Right kidney (tissue), 1 donor: Measurements from ENCODE around the gene SLC44A1.

ENCODE experiments used
- DNase-seq: peaks from one replicate; pipeline ENCODE4 v3.0.0-alpha.2; 2016

Gene SLC44A1

DNA sequence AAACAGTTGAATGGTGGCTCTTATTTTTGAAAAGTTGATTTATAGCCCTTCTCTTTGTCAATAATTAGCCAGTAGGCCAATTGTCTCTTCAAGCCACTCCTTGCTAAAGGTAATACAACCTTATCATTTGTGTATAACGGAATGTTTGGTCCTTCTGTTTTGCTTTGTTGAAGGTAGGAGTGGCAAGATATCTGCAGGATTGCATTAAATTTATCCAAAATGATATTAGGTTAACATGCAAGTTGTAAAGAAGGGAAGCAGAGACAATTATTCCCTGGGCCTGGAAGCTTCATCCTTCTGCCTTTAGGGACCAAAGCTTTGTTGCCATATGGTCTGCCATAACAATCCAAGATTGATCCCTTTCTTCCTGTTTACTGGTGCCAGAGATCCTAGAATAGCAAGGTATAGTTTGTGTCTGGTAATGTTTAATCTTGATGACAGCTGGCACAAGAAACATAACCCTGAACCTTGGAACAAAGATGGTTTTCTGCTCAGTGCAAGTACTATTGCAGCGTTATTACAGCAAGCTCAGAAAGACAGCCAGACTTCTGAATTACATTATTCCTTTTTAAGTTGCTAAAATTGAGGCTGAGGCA lies 187.9 kb downstream of the SLC44A1 start:
- no peak for DNase-seq

DNA sequence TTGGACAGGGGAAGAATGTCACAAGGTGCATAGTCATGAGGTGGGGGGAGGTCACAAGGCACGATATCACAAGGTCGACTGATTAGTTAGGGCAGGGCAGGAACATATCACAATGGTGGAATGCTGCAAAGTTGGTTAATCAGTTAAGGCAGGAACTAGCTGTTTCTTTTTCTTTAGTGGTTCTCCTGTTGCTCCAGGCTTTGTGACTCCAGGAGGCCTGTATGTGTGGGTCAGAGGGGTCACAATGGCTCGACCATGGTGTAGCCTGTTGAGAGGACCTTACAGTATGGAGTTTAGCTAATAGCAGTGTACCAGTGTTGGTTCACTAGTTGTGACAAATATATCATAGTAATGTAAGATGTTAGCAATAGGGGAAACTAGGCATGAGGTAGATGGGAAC lies 191.0 kb downstream of the SLC44A1 start:
- no peak for DNase-seq

DNA sequence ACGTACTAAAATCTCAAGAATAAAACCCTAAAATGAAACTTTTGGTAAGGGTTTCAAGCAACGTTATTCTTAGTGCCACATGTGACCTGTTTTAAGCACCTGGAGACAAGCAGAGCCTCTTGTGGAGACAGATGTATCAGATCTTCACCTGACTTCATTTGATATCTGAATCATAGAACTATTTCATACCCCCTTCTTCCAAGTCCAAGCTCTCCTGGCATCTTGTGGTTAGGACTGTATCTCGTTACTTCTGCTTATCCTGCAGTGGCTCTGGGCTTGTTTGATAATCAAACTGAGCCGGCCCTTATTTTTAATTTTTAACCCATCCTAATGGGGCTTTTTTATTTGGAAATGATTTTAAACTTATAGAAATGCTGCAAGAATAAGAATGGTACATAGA lies 192.3 kb downstream of the SLC44A1 start:
- no peak for DNase-seq

DNA sequence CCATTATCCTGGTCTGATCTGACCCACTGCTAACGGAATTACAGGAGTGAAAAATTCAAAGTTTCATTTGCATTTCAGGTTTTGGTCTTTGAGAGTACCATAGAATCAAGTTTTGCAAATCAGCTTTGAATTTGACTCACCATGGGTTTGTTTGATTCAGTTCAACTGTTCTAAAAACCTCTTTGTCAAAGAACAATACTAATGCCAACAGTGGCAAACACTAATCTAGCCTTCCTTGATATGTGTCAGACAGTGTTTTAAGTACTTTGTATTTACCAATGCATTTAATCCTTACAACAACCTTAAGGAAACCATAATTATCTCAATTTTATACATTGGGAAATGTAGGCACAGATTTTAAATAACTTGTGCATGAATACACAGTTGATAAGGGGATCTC lies 193.3 kb downstream of the SLC44A1 start:
- DNase-seq, result no peak

DNA sequence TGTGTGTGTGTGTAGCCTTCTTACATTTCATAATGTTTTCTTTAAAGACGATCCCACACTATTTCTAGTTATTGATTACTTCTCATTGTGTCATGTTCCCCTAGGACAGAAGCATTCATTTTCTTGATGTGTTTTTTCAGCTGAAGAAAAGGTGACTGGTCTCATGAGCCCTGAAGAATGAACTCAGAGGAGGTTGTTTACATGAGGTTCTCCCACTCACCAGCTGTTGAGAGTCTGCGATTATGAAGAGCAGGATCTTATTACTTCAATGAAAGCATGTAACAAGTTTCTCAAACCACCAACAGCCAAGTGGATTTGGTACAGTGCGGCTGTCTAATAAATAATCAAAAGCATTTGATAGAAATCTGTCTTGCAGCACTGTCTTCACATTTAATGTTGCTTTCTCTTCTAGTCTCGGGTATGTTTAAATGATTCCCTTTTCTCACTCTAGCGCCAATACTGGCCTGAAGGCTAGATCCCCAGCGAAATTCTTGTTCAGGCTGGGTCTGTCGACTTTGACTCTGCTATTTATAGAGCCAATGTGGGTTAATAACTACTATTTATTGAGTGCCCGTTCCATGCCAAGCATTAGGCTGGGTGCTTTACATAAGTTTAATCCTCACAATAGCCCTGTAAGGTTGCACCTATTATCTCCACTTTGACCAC lies 193.8 kb downstream of the SLC44A1 start:
- DNase-seq, result peak; percentile 43

DNA sequence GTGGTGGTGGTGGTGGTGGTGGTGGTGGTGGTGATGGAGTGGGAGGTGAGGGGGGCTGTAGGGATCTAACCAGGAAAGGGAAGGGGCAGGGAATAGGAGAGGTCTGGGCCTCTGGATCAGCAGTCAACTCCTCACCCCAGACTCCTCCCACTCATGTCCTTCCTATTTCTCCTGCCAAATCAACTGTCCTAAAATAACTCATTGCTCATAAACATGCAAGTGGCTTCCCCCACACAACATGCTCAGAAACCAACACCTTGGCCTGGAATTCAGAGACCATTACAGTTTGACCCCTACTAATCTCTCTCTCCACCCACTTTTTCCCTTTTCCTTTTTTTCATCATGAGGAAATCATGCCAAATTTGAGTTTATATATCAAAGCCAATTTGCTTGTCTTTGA lies 195.0 kb downstream of the SLC44A1 start:
- DNase-seq, result no peak

DNA sequence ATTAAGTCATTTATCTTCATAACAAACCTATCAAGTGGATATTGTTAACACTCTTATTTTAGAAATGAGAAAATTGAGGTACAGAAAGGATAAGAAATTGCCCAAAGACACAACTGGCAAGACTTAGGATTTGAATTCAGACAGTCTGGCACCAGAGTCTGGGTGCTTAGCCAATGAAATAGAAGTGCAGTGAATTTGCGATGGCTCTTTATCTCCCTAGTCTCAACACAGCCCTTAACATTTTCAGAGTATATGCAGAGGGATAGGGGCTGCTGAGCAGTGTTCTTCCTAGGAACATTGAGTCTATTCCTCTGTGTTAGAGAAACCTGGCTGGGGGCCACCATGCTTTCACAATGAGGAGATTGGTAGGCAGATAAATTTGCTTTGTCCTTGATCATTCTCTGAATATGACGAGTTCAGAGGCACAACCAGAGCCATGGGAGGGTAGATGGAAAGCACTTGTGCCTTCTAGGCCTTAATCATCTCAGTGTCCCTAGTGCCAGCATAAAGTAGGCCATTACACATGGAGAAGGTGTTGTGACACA lies 197.2 kb downstream of the SLC44A1 start:
- DNase-seq, result no peak

DNA sequence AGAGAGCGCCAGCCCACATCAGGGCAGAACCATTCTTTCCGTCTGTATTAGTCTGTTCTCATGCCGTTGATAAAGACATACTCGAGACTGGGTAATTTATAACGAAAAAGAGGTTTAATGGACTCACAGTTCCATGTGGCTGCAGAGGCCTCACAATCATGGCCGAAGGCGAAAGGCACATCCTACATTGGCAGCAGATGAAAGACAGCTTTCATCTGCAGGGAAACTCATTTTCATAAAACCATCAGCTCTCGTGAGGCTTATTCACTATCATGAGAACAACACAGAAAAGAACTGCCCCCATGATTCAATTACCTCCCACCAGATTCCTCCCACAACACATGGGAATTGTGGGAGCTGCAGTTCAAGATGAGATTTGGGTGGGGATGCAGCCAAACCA lies 198.7 kb downstream of the SLC44A1 start:
- no peak for DNase-seq

DNA sequence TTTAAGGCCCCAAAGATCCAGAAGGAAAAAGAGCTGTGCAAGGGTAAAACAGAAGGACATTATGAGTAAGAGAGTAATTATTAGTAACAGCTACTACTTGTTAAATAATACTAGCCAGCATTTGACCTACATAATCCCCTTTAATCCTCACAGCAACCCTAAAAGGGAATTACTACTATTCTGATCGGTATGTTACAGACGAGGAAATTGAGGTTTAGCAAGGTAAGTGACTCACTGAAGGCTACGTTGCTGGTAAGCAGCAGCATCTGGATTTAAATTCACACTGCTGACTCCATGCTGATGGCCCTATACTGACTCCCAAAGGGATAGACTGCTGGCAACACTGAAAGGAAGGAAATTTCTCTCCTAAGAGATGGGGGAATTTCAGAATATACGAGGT lies 199.7 kb downstream of the SLC44A1 start:
- no peak for DNase-seq

DNA sequence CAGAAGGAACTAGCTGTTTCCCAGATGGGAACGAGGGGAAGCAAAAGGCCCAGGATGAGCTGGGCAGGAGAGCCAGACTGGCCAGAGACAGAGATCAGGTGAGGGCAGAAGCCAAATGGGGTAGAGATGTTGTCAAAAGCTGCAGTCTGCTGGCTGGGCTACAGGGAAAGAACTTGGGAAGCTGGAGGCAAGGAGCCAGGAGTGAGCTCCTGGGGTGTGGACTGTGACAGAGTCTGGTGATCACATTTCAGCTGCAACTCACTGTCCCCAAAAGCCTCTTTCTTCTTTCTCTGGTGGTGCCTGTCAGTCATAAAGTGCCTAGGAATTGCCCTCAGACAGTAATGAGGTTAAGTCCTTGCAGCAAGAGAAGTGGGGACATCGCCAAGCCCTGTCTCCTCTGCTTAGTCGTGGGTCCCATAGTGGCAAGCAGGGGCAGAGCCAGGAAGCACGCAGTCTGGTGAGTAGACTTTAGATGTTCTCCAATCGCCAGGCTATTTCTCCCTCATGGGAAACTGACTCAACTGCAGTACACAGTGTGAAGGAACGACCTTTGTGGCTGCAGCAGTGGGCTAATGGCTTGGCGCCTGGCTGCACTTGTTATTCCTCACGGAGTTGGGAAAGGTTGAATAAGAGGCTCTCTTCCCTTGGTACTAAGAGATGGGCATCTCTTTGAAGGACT lies 200.9 kb downstream of the SLC44A1 start:
- no peak for DNase-seq

DNA sequence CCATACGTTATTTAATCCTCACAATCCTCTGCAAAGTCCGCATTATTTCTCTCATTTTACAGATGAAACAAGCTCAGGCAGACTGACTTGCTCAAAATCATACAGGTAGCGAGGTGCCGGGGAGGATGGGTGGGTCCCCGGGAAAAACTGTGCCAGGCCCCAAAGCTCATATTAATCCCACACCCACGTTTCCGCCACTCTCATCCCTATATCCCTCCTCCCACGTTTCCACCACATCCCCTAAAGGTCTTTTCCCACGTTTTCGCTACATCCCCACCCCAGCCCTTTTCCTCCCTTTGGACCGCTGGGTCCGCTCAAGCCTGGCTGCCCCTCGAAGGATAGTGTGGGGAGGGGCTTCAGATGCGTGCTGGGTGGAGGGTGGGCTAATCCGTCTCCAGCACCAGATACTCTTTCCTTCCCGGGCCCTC lies 202.9 kb downstream of the SLC44A1 start:
- no peak for DNase-seq

DNA sequence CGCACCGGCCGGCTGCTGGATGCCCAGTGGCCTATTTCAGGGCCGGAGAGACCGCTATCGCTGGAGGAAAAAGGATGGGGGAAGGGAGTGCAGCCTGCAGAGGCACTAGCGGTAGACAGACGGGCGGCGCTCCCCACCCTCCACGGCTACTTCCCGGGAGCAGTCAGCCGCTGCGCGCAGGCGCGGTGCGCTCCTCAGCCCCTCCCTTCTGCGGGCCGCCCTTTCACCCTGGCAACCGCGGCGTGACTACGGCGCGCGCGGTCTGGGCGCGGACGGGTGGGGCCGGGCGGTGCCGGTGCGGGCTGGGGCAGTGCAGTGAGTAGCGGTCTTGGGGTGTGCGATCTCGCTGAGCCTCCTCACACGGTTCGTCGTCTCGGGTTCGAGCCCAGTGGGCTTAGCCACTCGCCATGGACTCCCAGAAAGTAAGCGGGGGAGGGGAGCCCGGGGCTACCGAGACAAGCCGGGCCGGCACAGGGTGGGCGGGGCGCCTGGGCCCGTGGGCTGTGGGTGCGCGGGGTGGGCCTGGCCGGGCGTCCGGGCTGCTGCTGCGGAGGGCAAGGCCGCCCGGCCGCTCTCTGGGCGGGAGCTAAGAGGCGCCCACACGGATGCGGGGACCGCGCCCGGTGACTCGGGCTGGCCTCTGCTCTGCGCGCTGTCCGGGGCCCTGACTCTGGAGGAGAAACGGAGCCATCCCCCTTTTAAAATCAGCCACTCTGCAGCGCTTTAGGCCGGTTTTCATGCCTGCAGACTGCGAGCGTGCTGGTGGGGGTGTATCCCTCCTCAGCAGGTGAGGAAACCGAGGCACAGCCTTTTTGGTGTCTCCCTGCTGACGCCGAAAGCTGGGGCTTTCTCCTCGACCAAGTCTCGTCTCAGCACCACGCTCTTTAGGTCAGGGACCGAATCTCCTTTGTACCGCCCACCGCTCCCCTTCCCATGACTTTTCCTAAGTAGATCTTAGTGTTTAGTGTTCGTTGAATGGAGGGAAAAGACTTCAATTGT lies 203.7 kb downstream of the SLC44A1 start, which contains the start of gene FSD1L:
Gene FSD1L, plus strand, starts transcription at position 221 of the 999 bp plus-strand sequence. Its CDS starts 187 bp downstream, at position 408.
- peak; percentile 93 for DNase-seq

DNA sequence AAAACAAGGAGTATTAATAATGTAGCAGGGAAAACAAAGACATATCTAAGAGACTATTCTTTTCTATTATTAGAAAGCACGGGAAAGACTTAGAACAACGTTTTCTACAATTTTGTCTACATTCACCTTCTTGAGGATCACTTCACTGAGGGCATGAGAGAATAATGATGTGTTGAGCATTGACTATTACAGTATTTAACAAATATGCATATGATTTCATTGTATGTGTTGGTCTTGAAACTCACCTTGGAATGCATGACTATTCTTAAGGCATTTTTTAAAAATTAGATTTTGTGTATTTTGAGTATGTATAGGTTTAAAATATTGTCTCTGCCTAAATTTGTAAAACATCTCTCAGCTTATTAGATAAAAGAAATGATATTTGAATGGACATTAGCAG lies 204.6 kb downstream of the SLC44A1 start:
- no peak for DNase-seq

DNA sequence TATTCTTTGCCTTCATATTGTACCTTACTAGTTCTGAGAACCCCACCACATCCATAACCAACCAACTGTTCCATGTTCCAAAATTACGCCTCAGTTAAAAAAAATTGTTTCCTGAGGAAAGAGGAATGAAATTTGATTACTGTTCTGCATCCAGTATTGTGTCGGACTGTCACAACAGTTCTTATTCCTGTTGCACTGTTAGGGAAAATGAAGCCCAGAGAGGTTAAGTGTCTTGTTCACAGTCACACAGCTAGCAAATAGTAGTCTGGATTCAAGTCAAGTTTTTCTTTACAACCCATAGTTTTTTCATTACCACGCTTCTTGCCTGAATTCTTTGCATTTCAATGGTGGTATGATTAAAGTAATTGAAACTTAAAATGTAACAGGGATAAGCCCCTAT lies 207.7 kb downstream of the SLC44A1 start:
- DNase-seq, result no peak

DNA sequence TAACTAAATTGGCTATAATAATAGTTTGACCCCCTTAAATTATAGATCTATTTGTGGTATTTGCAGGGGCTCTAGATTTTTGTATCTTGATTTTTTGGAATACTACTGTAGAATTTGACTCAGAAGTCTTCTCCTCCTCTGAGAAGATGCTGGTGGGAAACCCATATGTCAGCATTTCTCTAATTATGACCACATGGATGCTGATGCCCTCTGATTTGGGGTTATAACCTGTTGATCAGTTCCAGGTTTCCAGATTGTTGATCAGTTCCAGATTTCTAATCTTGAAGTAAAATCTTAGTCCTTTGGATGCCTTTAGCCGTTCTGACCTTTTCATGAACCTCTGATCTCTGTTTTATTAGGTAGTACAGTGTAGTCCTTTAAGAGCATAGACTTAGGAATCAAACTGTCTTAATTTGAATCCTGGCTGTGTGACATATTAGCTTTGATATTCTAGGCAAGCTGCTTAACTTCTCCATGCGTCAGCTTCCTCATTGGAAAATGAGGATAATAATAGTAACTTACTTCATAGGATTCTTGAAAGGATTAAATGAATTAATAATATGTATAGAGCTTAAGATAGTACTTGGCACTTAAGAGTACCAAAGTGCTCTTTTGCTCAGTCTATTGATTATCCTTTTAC lies 211.5 kb downstream of the SLC44A1 start:
- no peak for DNase-seq

DNA sequence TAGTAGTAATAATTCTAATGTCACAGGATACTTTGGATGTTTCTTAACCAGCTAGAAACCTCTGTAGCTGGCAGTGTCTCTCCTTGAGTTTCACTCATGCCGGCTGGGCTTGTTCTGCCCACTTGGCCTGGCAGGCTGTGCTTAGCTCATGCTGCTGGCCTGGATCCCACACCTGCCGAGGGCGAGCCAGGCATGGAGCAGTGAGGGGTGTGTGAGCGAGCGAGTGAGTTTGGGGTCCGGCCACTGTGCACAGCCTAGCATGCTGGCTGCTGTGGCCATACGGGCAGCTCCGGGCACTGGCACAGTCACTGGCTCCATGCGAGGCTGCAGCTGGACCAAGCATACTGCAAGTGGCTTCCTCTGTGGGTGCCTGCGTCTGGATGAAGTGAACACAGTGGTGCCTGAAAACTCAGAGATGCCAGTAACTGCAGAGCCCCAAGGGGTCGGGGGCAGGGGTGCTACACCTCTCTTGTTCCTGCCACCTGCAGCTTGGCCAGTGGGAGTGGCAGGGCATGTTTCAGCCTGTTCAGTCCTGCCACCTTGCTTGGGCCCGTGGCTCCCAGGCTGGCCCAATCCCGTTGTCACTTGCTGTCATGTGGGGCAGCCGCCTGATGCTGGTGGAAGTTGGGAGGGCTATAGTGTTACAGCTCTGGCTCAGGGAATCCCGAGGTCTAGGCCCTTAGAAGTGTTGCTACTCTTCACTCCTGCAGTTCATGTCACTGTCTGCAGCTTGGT lies 213.3 kb downstream of the SLC44A1 start:
- no peak for DNase-seq

DNA sequence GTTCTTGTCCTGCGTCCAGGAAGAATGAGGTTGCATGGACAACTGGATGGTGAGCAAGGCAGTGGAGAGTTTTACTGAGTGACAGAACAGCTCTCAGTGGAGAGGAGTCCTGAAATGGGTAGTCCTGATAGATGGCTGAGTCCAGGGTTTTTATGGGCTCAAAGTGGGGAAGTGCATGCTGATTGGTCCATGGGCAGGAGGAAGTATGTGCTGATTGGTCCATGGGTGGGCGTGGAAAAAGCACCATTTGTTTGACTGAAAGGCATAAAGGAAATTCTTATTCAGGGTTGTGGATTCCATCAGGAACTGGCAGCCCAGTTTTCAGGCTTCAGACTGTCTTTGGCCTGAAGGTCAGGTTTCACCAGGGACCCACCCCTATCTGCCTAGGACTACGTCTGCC lies 214.0 kb downstream of the SLC44A1 start:
- DNase-seq, result no peak

DNA sequence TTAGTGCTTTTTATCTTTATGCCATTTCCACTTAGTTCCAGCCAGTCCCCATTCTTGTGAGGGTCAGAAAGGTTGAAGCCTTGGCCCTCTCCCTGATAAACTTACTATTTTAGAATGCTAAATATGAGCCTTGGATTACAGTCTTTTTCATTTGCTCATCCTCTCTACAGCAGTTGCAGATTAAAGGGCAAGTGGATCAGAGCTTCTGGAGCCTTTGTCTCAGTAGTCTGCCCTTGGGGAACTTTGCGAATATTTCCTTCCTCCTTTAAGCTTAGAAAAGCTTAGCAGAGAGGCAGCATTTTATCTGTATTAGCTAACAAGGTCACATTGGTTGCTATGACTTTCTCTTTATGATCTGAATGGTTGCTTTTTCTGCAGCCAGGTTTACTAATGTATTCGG lies 214.9 kb downstream of the SLC44A1 start:
- DNase-seq, result no peak

DNA sequence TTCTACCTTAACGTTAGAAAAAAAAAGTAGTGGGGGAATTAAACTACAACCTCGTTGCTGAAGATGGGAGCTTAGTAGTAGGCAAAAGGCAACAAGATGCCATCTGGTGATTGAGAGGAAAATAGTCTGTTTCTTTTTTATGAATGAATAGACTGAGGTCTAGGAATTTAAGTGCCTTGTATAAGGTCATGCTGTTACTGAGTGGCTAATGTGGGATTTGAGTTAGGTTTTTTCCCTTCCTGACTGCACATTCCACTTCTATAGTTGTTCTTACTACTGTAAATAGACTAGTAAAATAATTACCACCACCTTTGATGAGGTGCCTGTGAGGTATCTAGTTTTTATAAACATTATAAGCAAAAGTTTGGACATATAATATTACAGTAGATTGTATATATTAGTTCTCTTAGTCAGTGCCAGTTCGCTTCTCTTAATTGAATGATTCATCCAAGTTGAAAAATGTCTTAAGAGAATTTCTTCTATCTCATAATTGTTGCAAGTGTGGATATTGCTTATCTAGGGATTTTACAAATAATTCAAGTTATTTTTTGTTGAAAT lies 222.5 kb downstream of the SLC44A1 start:
- no peak for DNase-seq

DNA sequence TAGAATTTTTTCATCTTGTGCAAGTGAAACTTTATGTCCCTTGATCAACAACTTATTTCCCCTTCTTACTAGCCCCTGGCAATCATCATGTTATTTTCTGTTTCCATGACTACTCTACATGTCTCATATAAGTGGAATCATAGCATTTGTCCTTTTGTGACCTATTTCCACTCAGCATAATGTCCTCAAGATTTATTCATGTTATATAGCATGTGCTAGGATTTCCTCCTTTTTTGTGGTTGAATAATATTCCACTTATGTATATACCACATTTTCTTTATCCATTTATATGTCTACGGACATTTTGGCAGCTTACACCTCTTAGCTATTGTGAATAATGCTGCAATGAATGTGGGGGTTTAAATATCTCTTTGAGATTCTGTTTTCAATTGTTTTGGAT lies 224.4 kb downstream of the SLC44A1 start:
- DNase-seq, result no peak

DNA sequence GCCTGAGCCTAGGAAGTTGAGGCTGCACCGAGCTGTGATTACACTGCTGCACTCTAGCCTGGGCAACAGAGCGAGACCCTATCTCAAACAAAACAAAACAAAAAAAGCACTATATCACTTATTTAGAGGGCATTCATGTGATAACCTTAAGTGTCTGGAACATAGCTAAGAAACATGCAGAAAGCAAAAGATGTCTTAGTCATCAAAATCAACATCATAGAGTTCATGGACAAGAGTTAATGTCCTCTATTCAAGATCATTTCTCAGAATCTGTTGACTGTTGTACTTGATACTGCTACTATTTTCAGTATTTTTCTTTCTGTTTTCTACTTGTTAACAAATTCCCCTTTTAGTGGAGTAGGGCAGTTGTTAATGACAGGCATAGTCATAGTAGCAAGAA lies 228.8 kb downstream of the SLC44A1 start:
- no peak for DNase-seq
